Cerebellar cortex (tissue), 1 donor: Measurements from ENCODE around the gene GOLGA6C.
"Not testable (repeated sequence)": the region's sequence is repeated elsewhere in the genome, so short reads cannot be mapped to it uniquely, and the experiment has no call there.

Experiments
- DNase-seq: peaks from one replicate; pipeline ENCODE4 v3.0.0-alpha.2; 2015; ENCODE audit warnings: low spot score

The GOLGA6C gene

DNA sequence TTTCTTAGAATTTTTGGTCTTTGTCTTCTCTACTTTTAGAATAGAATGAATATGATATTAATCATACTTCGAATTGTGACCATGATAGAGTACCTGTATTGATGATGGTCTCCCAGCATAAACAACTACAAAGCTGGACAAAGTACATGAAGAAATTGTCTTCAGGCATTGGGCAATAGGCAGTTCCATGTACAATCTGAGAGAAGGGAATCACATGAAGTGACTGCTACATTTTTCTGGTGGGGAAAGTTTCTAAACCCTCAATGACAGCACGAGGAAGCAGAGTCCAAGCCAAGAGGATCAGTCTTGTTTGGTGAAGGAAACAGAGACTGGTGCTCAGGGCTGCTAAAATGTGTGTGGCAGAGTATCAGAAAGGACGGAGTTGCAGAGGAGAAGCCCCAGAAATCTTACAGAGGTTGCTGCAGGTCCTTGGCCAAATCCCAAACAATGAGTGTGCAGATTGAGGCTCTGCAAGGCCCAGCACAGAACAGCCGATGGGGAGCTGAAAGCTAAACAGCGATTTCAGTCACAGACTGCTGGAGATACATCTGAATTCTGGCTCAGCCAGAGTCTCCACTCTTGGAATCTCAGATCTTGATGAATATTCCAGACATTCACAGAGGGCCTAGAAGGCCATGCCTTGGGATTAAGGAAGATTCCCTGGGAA is 61.2 kb downstream of the GOLGA6C start:
- DNase-seq, result not testable (repeated sequence)
